Panc1 (cell line): ENCODE data around the gene SCFD1.

Source experiments
- POLR2AphosphoS5 ChIP-seq: IDR thresholded peaks from 2 replicates; pipeline ENCODE4 v1.6.1; 2012; ENCODE audit warnings: mild to moderate bottlenecking, low read depth, low read length, moderate library complexity
- SIN3A ChIP-seq: IDR thresholded peaks from 2 replicates; pipeline ENCODE4 v1.6.1; 2012; ENCODE audit warnings: low read depth, mild to moderate bottlenecking, low read length, moderate library complexity, borderline replicate concordance; ENCODE audit not compliant: insufficient read depth
- TCF7L2 ChIP-seq: IDR thresholded peaks from 2 replicates; pipeline ENCODE4 v1.6.1; 2011; ENCODE audit warnings: mild to moderate bottlenecking, low read depth, low read length, inconsistent platforms
- TF ChIP-seq, protein P1 (sequence below): fragments of 450-650 bp; IDR thresholded peaks from 2 replicates; pipeline ENCODE4 v1.5.1; 2017; ENCODE audit warnings: mild to moderate bottlenecking
- TF ChIP-seq, protein P2 (sequence below), 2 experiments: IDR thresholded peaks; 2 replicates each; pipeline ENCODE4 v1.6.1; 2011 to 2012; ENCODE audit warnings: low read depth in 2 of 2, control low read depth in 1 of 2, low read length in 1 of 2, mild to moderate bottlenecking in 1 of 2, moderate library complexity in 1 of 2; ENCODE audit not compliant: insufficient read depth in 1 of 2

DNA sequence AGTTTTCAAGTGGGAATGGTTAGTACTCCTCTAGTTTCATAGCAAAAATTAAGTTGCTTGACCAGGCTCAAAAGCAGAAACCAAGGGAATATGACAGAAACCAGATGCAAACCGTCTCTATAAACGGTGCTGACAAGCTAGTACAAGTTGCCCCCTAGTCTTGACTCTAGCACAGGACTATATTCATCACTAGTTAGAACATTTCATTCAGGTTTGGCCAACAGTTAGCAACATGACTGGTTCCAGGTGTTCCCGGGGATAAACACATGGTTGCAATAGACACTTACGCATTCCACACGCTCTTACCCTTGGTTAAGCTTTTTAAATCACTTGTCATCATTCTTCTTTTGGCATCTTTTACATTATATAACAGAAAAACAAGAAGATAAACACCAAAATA lies 103.6 kb downstream of the SCFD1 start:
- TF ChIP-seq, protein P1, sequence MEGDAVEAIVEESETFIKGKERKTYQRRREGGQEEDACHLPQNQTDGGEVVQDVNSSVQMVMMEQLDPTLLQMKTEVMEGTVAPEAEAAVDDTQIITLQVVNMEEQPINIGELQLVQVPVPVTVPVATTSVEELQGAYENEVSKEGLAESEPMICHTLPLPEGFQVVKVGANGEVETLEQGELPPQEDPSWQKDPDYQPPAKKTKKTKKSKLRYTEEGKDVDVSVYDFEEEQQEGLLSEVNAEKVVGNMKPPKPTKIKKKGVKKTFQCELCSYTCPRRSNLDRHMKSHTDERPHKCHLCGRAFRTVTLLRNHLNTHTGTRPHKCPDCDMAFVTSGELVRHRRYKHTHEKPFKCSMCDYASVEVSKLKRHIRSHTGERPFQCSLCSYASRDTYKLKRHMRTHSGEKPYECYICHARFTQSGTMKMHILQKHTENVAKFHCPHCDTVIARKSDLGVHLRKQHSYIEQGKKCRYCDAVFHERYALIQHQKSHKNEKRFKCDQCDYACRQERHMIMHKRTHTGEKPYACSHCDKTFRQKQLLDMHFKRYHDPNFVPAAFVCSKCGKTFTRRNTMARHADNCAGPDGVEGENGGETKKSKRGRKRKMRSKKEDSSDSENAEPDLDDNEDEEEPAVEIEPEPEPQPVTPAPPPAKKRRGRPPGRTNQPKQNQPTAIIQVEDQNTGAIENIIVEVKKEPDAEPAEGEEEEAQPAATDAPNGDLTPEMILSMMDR, result no peak
- TF ChIP-seq, protein P2, sequence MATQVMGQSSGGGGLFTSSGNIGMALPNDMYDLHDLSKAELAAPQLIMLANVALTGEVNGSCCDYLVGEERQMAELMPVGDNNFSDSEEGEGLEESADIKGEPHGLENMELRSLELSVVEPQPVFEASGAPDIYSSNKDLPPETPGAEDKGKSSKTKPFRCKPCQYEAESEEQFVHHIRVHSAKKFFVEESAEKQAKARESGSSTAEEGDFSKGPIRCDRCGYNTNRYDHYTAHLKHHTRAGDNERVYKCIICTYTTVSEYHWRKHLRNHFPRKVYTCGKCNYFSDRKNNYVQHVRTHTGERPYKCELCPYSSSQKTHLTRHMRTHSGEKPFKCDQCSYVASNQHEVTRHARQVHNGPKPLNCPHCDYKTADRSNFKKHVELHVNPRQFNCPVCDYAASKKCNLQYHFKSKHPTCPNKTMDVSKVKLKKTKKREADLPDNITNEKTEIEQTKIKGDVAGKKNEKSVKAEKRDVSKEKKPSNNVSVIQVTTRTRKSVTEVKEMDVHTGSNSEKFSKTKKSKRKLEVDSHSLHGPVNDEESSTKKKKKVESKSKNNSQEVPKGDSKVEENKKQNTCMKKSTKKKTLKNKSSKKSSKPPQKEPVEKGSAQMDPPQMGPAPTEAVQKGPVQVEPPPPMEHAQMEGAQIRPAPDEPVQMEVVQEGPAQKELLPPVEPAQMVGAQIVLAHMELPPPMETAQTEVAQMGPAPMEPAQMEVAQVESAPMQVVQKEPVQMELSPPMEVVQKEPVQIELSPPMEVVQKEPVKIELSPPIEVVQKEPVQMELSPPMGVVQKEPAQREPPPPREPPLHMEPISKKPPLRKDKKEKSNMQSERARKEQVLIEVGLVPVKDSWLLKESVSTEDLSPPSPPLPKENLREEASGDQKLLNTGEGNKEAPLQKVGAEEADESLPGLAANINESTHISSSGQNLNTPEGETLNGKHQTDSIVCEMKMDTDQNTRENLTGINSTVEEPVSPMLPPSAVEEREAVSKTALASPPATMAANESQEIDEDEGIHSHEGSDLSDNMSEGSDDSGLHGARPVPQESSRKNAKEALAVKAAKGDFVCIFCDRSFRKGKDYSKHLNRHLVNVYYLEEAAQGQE (IDR thresholded peaks at IDR 0.05; ENCODE audit: insufficient read depth in 1 of 2, low read depth in 2 of 2, low read length in 1 of 2), result no peak
- TF ChIP-seq SIN3A, result no peak
- TF ChIP-seq POLR2AphosphoS5, result no peak
- TF ChIP-seq TCF7L2, result no peak
